ENCODE data around the gene ST3GAL4. TPM values are rescaled to one million over a fixed set of nuclear protein-coding genes. Genes with fewer than 3 reads are reported as not detected.

Gene ST3GAL4
- polyA plus RNA-seq, 1 of the 3 experiments (the other 2 are of a cell fraction) = 32.0 TPM

DNA sequence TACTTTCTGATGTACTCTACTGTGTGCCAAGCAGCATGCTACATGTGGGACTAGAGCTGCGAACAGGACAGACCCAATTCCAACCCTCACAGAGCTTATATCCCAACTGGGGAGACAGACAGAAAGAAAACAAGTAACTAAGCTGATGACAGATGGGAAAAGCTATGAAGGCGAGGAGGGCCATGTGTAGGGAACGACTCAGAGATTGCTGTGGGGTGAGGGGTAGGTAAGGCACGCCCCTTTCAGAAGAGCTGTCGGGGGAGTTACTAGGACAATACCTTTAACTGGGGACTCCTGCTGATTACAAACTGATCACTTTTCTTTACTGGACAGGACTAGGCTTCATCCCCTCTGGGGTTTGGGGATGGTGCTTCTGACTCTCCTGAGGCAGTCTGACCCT, 48.9 kb downstream of the ST3GAL4 start:
- no peaks in the 10 kb centered on the region for H4K20me1 ChIP-seq (ENCODE audit: insufficient read depth)
- no peak overlapping the region; a peak in 1 of 4 replicates for H3K27ac ChIP-seq (ENCODE audit: low read depth in 2 of 2, low read length in 1 of 2)
- H2AFZ ChIP-seq (ENCODE audit: low read depth) = no peak overlapping the region
- peaks cover 0 to 9% of the 10 kb centered on the region in 2 experiments for H3K36me3 ChIP-seq (replicated peaks in 1 of 2; ENCODE audit: control insufficient read depth in 1 of 2, insufficient read depth in 2 of 2, low read length in 1 of 2)
- 65% methylated on average over 5 of the region's 5 CpGs for WGBS (ENCODE audit: low lambda C conversion rate)
- H3K79me2 ChIP-seq (ENCODE audit: insufficient read depth) = no peaks in the 10 kb centered on the region
- H3F3A ChIP-seq (replicated peaks; ENCODE audit: insufficient read depth) = no peaks in the 10 kb centered on the region
- no peaks in the 10 kb centered on the region for H3K9me3 ChIP-seq
- TF ChIP-seq GATA2 (CRISPR knock-in tag; IDR thresholded peaks at IDR 0.05) = no peak
- TF ChIP-seq, protein P1, sequence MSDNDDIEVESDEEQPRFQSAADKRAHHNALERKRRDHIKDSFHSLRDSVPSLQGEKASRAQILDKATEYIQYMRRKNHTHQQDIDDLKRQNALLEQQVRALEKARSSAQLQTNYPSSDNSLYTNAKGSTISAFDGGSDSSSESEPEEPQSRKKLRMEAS (IDR thresholded peaks at IDR 0.05; ENCODE audit: low read depth) = 0 out of 2 replicates have a peak, but pooled peaks have one; percentile 12
- ChIA-PET CTCF (interaction anchor here (0.6 to 2.0 kb wide), 2 partner anchors 37 to 94 kb away, joined by 3 to 9 read pairs; no protein-coding TSS in a partner anchor), POLR2A (no interaction called here)
- no peak for DNase-seq
- H3K4me1 ChIP-seq (ENCODE audit: control insufficient read depth in 1 of 2, insufficient read depth in 2 of 2, low read depth in 1 of 2, low read length in 1 of 2) = peaks cover 0 to 10% of the 10 kb centered on the region in 2 experiments; a peak in 2 of 4 replicates
- 0 out of 2 replicates have a peak overlapping the region, but pooled peaks have one; percentile 20 for H3K4me2 ChIP-seq
- H3K9me2 ChIP-seq = no peaks in the 10 kb centered on the region
- no peak overlapping the region for H3K9ac ChIP-seq
- H3K27me3 ChIP-seq (ENCODE audit: insufficient read depth) = no peaks in the 10 kb centered on the region
- no peak overlapping the region for H3K4me3 ChIP-seq (ENCODE audit: low read depth in 2 of 2, low read length in 1 of 2)

DNA sequence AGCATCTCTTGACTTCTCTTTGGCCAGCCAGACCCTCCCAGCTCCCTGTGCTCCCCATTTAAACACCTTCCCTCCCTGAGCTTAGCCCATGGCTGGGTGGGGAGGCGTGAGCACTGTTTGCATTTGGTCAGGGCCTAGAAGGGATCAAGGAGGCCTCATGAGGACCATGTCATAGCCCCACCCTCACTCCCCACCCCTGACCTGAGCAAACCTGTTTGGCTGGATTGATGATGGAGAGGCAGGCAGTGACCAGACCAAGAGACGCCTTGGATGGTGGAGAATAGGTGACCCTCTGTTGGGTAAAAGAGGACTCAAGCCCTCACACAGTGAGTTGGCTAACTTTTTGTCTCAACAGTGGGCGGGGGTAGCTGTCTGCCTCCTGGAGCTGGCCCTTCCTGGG, 49.9 kb downstream of the ST3GAL4 start:
- POLR2A ChIA-PET = no interaction called here

DNA sequence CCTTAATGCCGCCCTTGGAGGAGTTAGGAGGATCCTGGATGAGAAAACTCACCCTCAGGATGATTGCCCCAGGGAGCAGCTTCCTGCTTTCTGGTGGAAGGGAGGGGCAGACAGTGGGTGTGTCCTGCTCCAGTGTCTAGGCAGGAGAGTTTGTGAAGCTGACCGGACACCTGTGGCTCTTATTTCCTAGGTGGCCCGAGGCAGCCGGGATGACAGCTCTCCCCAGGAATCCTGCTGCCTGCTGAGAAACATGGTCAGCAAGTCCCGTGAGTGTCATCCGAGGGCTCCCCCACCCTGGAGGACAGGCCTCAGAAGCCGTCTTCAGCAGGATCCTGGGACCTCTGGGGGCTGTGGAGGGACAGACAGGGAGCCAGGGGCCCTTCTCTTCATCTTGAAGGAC, 50.4 kb downstream of the ST3GAL4 start:
- Histone ChIP-seq H4K20me1 (ENCODE audit: insufficient read depth) (no peaks in the 10 kb centered on the region), H3K27me3 (ENCODE audit: insufficient read depth) (no peaks in the 10 kb centered on the region), H3F3A (replicated peaks; ENCODE audit: insufficient read depth) (no peaks in the 10 kb centered on the region), H3K27ac (ENCODE audit: low read depth in 2 of 2, low read length in 1 of 2) (no peak overlapping the region), H3K9me2 (no peaks in the 10 kb centered on the region), H3K9ac (no peak overlapping the region), H3K9me3 (no peaks in the 10 kb centered on the region), H3K36me3 (replicated peaks in 1 of 2; ENCODE audit: control insufficient read depth in 1 of 2, insufficient read depth in 2 of 2, low read length in 1 of 2) (peaks cover 0 to 9% of the 10 kb centered on the region in 2 experiments), H3K4me2 (no peak overlapping the region), H3K4me3 (ENCODE audit: low read depth in 2 of 2, low read length in 1 of 2) (no peak overlapping the region), H3K4me1 (ENCODE audit: control insufficient read depth in 1 of 2, insufficient read depth in 2 of 2, low read depth in 1 of 2, low read length in 1 of 2) (peaks cover 0 to 10% of the 10 kb centered on the region in 2 experiments; a peak in 2 of 4 replicates), H3K79me2 (ENCODE audit: insufficient read depth) (no peaks in the 10 kb centered on the region), H2AFZ (ENCODE audit: low read depth) (no peak overlapping the region)
- 92% methylated on average over 2 of the region's 7 CpGs for WGBS (ENCODE audit: low lambda C conversion rate)
- ChIA-PET POLR2A (no interaction called here), CTCF (interaction anchor here (1.0 to 2.0 kb wide), 3 partner anchors 75 to 584 kb away, joined by 4 to 9 read pairs (median 4); no protein-coding TSS in a partner anchor)
- TF ChIP-seq TCF12 (IDR thresholded peaks at IDR 0.05) (no peak), SMC3 (IDR thresholded peaks at IDR 0.05; ENCODE audit: low read depth, low read length) (no peak), TEAD4 (IDR thresholded peaks at IDR 0.05; ENCODE audit: borderline replicate concordance, insufficient read depth) (no peak), JUND (IDR thresholded peaks at IDR 0.05) (no peak), FOSL2 (IDR thresholded peaks at IDR 0.05; ENCODE audit: borderline replicate concordance, low read depth) (no peak)
- TF ChIP-seq, protein P2, sequence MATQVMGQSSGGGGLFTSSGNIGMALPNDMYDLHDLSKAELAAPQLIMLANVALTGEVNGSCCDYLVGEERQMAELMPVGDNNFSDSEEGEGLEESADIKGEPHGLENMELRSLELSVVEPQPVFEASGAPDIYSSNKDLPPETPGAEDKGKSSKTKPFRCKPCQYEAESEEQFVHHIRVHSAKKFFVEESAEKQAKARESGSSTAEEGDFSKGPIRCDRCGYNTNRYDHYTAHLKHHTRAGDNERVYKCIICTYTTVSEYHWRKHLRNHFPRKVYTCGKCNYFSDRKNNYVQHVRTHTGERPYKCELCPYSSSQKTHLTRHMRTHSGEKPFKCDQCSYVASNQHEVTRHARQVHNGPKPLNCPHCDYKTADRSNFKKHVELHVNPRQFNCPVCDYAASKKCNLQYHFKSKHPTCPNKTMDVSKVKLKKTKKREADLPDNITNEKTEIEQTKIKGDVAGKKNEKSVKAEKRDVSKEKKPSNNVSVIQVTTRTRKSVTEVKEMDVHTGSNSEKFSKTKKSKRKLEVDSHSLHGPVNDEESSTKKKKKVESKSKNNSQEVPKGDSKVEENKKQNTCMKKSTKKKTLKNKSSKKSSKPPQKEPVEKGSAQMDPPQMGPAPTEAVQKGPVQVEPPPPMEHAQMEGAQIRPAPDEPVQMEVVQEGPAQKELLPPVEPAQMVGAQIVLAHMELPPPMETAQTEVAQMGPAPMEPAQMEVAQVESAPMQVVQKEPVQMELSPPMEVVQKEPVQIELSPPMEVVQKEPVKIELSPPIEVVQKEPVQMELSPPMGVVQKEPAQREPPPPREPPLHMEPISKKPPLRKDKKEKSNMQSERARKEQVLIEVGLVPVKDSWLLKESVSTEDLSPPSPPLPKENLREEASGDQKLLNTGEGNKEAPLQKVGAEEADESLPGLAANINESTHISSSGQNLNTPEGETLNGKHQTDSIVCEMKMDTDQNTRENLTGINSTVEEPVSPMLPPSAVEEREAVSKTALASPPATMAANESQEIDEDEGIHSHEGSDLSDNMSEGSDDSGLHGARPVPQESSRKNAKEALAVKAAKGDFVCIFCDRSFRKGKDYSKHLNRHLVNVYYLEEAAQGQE (IDR thresholded peaks at IDR 0.05; ENCODE audit: low read depth, low read length) = no peak
- DNase-seq = no peak

More for the DNA sequence above, 49.9 kb downstream of the ST3GAL4 start:
- no peaks in the 10 kb centered on the region for H3K79me2 ChIP-seq (ENCODE audit: insufficient read depth)
- no peak overlapping the region for H3K27ac ChIP-seq (ENCODE audit: low read depth in 2 of 2, low read length in 1 of 2)
- no peak overlapping the region for H2AFZ ChIP-seq (ENCODE audit: low read depth)
- H3K36me3 ChIP-seq (replicated peaks in 1 of 2; ENCODE audit: control insufficient read depth in 1 of 2, insufficient read depth in 2 of 2, low read length in 1 of 2) = peaks cover 0 to 9% of the 10 kb centered on the region in 2 experiments
- H4K20me1 ChIP-seq (ENCODE audit: insufficient read depth) = no peaks in the 10 kb centered on the region
- no peak overlapping the region for H3K9ac ChIP-seq
- no peaks in the 10 kb centered on the region for H3F3A ChIP-seq (replicated peaks; ENCODE audit: insufficient read depth)
- no peaks in the 10 kb centered on the region for H3K9me3 ChIP-seq
- CTCF ChIA-PET = interaction anchor here (2.0 kb wide), 1 partner anchor 95 kb away, joined by 9 read pairs; no protein-coding TSS in a partner anchor
- H3K27me3 ChIP-seq (ENCODE audit: insufficient read depth) = no peaks in the 10 kb centered on the region
- H3K4me3 ChIP-seq (ENCODE audit: low read depth in 2 of 2, low read length in 1 of 2) = no peak overlapping the region
- TF ChIP-seq GABPA (IDR thresholded peaks at IDR 0.05; ENCODE audit: low read depth) (no peak), TCF12 (IDR thresholded peaks at IDR 0.05) (no peak), FOSL2 (IDR thresholded peaks at IDR 0.05; ENCODE audit: borderline replicate concordance, low read depth) (no peak), MXI1 (IDR thresholded peaks at IDR 0.05; ENCODE audit: low read depth, low read length) (no peak), JUND (IDR thresholded peaks at IDR 0.05) (no peak), RAD21 (IDR thresholded peaks at IDR 0.05; ENCODE audit: low read length) (no peak), FOXM1 (IDR thresholded peaks at IDR 0.05; ENCODE audit: low read depth) (no peak), YY1 (IDR thresholded peaks at IDR 0.05; ENCODE audit: low read depth) (no peak)
- TF ChIP-seq, protein P3, sequence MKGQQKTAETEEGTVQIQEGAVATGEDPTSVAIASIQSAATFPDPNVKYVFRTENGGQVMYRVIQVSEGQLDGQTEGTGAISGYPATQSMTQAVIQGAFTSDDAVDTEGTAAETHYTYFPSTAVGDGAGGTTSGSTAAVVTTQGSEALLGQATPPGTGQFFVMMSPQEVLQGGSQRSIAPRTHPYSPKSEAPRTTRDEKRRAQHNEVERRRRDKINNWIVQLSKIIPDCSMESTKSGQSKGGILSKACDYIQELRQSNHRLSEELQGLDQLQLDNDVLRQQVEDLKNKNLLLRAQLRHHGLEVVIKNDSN (IDR thresholded peaks at IDR 0.05; ENCODE audit: borderline replicate concordance, low read depth) = no peak
- H3K4me2 ChIP-seq = no peak overlapping the region
- H3K4me1 ChIP-seq (ENCODE audit: control insufficient read depth in 1 of 2, insufficient read depth in 2 of 2, low read depth in 1 of 2, low read length in 1 of 2) = peaks cover 0 to 10% of the 10 kb centered on the region in 2 experiments; a peak in 2 of 4 replicates
- 100% methylated on average over 3 of the region's 3 CpGs for WGBS (ENCODE audit: low lambda C conversion rate)
- no peaks in the 10 kb centered on the region for H3K9me2 ChIP-seq
- DNase-seq = no peak
